Measurements from ENCODE around the gene TRIM69. TPM values are rescaled to one million over a fixed set of nuclear protein-coding genes. Genes with fewer than 3 reads are reported as not detected.
A peak's percentile ranks its signal among the peaks of the same experiment; 100 is the strongest.

The TRIM69 gene
- total and polyA plus RNA-seq, 2 experiments from 2014 or later, result 4.3 to 7.0 TPM

DNA sequence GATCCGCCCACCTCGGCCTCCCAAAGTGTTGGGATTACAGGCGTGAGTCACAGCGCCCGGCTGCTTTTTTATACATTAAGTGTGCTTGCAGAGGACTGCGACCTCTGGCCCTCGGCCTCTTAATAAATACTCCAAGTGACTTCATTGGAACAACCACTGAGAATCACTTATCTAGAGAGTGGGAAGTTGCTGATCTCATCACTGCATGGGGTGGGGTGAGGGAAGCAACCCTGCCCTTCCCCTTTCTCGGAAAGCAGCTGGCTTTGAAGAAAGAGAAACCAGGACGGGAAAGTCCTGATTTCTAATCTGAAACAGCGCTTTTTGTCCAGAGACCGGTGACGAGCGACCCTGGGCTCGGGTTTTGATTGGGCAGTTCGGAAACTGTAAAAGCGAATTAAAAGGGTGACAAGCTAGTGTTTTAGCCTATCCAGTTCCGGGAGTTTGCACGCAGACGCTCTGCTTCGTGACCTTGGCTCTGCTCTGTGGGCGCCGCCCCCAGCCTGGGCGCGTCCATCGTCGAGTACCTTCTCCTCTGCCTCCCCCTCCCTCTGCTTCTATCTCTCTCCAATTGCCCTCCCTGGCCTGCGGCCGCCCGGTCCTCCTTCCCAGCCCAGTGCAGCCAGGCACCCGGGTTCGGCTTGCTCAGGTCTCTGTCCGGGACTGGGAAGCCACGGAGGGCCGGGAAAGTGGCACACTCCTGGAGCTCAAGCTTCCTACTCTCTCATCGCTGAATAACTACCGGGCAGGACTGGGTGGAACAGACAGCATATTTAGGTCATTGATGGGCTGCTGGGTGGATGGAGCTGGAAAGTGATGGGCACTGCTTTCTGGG lies 7.5 kb upstream of the TRIM69 start:
- H3K27me3 ChIP-seq (ENCODE audit: insufficient read depth), result peaks cover 9% of the 10 kb centered on the region
- peak overlapping the region; percentile 77 for H3K4me2 ChIP-seq
- no peaks in the 10 kb centered on the region for H3K36me3 Mint-ChIP-seq (ENCODE audit: low read depth)
- H3K4me1 Mint-ChIP-seq, result peaks cover 26% of the 10 kb centered on the region
- no peaks in the 10 kb centered on the region for H3K36me3 ChIP-seq (ENCODE audit: insufficient read depth)
- H3K79me2 ChIP-seq (replicated peaks; ENCODE audit: insufficient read depth), result no peaks in the 10 kb centered on the region
- ATAC-seq (peak; percentile 96), DNase-seq (ENCODE audit: low spot score) (peak; percentile 98)
- no peaks in the 10 kb centered on the region for H3F3A ChIP-seq (replicated peaks; ENCODE audit: low read depth)
- H3K9me2 ChIP-seq (ENCODE audit: insufficient read depth), result no peaks in the 10 kb centered on the region
- H3K27ac Mint-ChIP-seq, result peak overlapping the region; percentile 98
- no peaks in the 10 kb centered on the region for H3K9me3 Mint-ChIP-seq
- H3K27ac ChIP-seq (ENCODE audit: low read depth), result peak overlapping the region; percentile 79
- H3K4me3 Mint-ChIP-seq, result peak overlapping the region; percentile 98
- H3K27me3 Mint-ChIP-seq (ENCODE audit: insufficient read depth, low read depth, poor library complexity), result peaks cover 14% of the 10 kb centered on the region
- peak overlapping the region; percentile 66 for H3K4me3 ChIP-seq
- H4K20me1 ChIP-seq (replicated peaks; ENCODE audit: insufficient read depth), result no peaks in the 10 kb centered on the region
- TF ChIP-seq, protein P1, sequence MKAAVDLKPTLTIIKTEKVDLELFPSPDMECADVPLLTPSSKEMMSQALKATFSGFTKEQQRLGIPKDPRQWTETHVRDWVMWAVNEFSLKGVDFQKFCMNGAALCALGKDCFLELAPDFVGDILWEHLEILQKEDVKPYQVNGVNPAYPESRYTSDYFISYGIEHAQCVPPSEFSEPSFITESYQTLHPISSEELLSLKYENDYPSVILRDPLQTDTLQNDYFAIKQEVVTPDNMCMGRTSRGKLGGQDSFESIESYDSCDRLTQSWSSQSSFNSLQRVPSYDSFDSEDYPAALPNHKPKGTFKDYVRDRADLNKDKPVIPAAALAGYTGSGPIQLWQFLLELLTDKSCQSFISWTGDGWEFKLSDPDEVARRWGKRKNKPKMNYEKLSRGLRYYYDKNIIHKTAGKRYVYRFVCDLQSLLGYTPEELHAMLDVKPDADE (IDR thresholded peaks at IDR 0.05), result no peak
- TF ChIP-seq, protein P2, sequence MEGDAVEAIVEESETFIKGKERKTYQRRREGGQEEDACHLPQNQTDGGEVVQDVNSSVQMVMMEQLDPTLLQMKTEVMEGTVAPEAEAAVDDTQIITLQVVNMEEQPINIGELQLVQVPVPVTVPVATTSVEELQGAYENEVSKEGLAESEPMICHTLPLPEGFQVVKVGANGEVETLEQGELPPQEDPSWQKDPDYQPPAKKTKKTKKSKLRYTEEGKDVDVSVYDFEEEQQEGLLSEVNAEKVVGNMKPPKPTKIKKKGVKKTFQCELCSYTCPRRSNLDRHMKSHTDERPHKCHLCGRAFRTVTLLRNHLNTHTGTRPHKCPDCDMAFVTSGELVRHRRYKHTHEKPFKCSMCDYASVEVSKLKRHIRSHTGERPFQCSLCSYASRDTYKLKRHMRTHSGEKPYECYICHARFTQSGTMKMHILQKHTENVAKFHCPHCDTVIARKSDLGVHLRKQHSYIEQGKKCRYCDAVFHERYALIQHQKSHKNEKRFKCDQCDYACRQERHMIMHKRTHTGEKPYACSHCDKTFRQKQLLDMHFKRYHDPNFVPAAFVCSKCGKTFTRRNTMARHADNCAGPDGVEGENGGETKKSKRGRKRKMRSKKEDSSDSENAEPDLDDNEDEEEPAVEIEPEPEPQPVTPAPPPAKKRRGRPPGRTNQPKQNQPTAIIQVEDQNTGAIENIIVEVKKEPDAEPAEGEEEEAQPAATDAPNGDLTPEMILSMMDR (conservative IDR thresholded peaks at IDR 0.05; ENCODE audit: low read depth in 2 of 2), result no peak
- TF ChIP-seq NANOG (IDR thresholded peaks at IDR 0.05; ENCODE audit: borderline replicate concordance) (no peak), EZH2 (IDR thresholded peaks at IDR 0.05; ENCODE audit: low read depth, unreplicated experiment) (no peak), STAT1 (IDR thresholded peaks at IDR 0.05; ENCODE audit: unreplicated experiment) (no peak), EZH2phosphoT487 (IDR thresholded peaks at IDR 0.05; ENCODE audit: unreplicated experiment) (no peak), CREB1 (CRISPR knock-in tag; IDR thresholded peaks at IDR 0.05; ENCODE audit: low read depth) (peak; percentile 87), ZNF114 (CRISPR knock-in tag; IDR thresholded peaks at IDR 0.05) (no peak), ZNF331 (CRISPR knock-in tag; IDR thresholded peaks at IDR 0.05; ENCODE audit: low read depth) (no peak), POLR2AphosphoS5 (IDR thresholded peaks at IDR 0.05; ENCODE audit: low read depth) (peak; percentile 79)
- TF ChIP-seq, protein P3, sequence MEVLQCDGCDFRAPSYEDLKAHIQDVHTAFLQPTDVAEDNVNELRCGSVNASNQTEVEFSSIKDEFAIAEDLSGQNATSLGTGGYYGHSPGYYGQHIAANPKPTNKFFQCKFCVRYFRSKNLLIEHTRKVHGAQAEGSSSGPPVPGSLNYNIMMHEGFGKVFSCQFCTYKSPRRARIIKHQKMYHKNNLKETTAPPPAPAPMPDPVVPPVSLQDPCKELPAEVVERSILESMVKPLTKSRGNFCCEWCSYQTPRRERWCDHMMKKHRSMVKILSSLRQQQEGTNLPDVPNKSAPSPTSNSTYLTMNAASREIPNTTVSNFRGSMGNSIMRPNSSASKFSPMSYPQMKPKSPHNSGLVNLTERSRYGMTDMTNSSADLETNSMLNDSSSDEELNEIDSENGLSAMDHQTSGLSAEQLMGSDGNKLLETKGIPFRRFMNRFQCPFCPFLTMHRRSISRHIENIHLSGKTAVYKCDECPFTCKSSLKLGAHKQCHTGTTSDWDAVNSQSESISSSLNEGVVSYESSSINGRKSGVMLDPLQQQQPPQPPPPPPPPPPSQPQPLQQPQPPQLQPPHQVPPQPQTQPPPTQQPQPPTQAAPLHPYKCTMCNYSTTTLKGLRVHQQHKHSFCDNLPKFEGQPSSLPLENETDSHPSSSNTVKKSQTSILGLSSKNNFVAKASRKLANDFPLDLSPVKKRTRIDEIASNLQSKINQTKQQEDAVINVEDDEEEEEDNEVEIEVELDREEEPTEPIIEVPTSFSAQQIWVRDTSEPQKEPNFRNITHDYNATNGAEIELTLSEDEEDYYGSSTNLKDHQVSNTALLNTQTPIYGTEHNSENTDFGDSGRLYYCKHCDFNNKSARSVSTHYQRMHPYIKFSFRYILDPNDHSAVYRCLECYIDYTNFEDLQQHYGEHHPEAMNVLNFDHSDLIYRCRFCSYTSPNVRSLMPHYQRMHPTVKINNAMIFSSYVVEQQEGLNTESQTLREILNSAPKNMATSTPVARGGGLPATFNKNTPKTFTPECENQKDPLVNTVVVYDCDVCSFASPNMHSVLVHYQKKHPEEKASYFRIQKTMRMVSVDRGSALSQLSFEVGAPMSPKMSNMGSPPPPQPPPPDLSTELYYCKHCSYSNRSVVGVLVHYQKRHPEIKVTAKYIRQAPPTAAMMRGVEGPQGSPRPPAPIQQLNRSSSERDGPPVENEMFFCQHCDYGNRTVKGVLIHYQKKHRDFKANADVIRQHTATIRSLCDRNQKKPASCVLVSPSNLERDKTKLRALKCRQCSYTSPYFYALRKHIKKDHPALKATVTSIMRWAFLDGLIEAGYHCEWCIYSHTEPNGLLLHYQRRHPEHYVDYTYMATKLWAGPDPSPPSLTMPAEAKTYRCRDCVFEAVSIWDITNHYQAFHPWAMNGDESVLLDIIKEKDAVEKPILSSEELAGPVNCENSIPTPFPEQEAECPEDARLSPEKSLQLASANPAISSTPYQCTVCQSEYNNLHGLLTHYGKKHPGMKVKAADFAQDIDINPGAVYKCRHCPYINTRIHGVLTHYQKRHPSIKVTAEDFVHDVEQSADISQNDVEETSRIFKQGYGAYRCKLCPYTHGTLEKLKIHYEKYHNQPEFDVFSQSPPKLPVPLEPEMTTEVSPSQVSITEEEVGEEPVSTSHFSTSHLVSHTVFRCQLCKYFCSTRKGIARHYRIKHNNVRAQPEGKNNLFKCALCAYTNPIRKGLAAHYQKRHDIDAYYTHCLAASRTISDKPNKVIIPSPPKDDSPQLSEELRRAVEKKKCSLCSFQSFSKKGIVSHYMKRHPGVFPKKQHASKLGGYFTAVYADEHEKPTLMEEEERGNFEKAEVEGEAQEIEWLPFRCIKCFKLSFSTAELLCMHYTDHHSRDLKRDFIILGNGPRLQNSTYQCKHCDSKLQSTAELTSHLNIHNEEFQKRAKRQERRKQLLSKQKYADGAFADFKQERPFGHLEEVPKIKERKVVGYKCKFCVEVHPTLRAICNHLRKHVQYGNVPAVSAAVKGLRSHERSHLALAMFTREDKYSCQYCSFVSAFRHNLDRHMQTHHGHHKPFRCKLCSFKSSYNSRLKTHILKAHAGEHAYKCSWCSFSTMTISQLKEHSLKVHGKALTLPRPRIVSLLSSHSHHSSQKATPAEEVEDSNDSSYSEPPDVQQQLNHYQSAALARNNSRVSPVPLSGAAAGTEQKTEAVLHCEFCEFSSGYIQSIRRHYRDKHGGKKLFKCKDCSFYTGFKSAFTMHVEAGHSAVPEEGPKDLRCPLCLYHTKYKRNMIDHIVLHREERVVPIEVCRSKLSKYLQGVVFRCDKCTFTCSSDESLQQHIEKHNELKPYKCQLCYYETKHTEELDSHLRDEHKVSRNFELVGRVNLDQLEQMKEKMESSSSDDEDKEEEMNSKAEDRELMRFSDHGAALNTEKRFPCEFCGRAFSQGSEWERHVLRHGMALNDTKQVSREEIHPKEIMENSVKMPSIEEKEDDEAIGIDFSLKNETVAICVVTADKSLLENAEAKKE (CRISPR knock-in tag; IDR thresholded peaks at IDR 0.05), result no peak
- TF ChIP-seq, protein P4, sequence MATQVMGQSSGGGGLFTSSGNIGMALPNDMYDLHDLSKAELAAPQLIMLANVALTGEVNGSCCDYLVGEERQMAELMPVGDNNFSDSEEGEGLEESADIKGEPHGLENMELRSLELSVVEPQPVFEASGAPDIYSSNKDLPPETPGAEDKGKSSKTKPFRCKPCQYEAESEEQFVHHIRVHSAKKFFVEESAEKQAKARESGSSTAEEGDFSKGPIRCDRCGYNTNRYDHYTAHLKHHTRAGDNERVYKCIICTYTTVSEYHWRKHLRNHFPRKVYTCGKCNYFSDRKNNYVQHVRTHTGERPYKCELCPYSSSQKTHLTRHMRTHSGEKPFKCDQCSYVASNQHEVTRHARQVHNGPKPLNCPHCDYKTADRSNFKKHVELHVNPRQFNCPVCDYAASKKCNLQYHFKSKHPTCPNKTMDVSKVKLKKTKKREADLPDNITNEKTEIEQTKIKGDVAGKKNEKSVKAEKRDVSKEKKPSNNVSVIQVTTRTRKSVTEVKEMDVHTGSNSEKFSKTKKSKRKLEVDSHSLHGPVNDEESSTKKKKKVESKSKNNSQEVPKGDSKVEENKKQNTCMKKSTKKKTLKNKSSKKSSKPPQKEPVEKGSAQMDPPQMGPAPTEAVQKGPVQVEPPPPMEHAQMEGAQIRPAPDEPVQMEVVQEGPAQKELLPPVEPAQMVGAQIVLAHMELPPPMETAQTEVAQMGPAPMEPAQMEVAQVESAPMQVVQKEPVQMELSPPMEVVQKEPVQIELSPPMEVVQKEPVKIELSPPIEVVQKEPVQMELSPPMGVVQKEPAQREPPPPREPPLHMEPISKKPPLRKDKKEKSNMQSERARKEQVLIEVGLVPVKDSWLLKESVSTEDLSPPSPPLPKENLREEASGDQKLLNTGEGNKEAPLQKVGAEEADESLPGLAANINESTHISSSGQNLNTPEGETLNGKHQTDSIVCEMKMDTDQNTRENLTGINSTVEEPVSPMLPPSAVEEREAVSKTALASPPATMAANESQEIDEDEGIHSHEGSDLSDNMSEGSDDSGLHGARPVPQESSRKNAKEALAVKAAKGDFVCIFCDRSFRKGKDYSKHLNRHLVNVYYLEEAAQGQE (IDR thresholded peaks at IDR 0.05; ENCODE audit: unreplicated experiment), result no peak
- peaks cover 5% of the 10 kb centered on the region for H3K4me1 ChIP-seq (ENCODE audit: insufficient read depth)
- peak overlapping the region; percentile 10; the same call in 1 of the 2 replicates for H2AFZ ChIP-seq

All from GM23338 (cell line).